Ishikawa (cell line): Measurements from ENCODE around the gene HDAC5.

Experiments
- CREB1 ChIP-seq: IDR thresholded peaks from 2 replicates; pipeline ENCODE4 v1.6.1; 2012; ENCODE audit warnings: low read depth
- EP300 ChIP-seq: IDR thresholded peaks from 2 replicates; pipeline ENCODE4 v1.6.1; 2012; ENCODE audit warnings: borderline replicate concordance
- FOXM1 ChIP-seq: IDR thresholded peaks from 2 replicates; pipeline ENCODE4 v1.6.1; 2012; ENCODE audit warnings: low read depth, borderline replicate concordance
- TAF1 ChIP-seq: IDR thresholded peaks from 2 replicates; pipeline ENCODE4 v1.6.1; 2012; ENCODE audit warnings: low read depth, mild to moderate bottlenecking
- YY1 ChIP-seq: IDR thresholded peaks from 2 replicates; pipeline ENCODE4 v1.6.1; 2012; ENCODE audit warnings: low read depth
- TF ChIP-seq, protein P1 (sequence below): IDR thresholded peaks from 2 replicates; pipeline ENCODE4 v1.6.1; 2012

DNA sequence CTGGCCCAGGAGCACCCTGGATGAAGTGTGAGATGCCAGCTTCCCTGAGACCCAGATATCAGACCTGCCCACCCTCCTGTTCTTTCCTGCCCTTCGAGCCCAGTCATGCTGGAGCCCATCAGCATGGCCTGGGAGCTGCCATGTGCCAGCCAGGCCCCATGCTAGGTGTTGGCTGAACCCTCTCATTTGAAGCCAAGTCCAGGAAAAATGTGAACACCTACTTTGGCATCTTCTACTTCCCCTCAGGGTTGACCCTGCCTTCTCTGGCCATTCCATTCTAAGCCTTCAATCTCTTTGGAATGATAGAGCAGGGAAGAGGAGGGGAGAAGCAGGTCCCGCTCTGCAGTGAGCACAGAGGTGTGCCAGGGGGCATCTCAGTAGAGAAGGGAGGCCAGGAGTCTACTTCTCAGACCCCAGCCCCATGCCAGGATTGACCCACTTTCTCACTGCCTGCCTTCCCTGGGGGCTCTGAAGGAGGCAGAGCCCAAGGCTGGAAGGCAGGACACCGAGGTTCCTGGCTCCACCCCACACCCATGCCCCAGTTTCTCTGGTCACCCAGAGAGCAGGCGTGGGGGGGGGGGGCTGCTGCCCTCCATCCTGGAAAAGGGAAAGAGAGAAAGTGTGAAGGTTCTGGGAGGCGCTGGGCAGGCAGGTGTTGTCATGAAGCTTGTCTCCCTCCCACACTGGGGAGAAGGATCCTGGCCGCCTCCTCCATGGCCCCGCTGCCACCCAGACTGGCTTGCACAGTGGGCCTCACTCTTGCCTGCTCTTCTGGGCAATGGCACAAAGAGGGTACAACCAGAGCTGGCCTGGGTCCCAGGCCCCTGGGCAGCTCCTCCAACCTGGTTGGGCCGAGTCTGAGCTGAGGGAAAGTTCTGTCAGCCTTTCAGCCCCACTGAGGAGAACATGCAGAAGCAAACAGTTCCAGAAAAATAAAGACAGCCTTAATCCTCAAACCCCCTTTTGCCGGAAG is 9.3 kb downstream of the HDAC5 start:
- no peak for TF ChIP-seq CREB1
- TF ChIP-seq FOXM1, result no peak
- TF ChIP-seq, protein P1, sequence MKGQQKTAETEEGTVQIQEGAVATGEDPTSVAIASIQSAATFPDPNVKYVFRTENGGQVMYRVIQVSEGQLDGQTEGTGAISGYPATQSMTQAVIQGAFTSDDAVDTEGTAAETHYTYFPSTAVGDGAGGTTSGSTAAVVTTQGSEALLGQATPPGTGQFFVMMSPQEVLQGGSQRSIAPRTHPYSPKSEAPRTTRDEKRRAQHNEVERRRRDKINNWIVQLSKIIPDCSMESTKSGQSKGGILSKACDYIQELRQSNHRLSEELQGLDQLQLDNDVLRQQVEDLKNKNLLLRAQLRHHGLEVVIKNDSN, result no peak
- no peak for TF ChIP-seq EP300
- TF ChIP-seq YY1, result no peak
- TF ChIP-seq TAF1, result no peak
